ENCODE results near the gene GET3.

DNA sequence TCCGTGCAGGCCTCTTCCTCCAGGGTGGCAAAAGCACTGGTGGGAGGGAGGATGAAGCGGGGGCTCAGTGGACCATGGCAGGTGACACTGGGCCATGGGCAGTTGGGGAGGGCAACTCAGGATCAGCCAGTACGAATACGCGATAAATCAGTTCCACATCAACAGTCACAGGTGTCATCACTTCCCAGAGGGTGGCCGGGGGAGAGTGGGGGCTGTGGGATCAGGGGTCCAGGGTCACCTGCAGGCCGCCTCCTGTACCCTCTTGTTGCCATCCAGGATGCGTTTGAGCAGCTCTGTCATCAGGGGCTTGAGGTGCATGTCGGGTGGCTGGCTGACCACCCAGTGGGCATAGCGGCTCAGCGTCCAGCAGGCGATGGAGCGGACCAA, 31.0 kb upstream of the GET3 start:
- TF ChIP-seq, protein P1, sequence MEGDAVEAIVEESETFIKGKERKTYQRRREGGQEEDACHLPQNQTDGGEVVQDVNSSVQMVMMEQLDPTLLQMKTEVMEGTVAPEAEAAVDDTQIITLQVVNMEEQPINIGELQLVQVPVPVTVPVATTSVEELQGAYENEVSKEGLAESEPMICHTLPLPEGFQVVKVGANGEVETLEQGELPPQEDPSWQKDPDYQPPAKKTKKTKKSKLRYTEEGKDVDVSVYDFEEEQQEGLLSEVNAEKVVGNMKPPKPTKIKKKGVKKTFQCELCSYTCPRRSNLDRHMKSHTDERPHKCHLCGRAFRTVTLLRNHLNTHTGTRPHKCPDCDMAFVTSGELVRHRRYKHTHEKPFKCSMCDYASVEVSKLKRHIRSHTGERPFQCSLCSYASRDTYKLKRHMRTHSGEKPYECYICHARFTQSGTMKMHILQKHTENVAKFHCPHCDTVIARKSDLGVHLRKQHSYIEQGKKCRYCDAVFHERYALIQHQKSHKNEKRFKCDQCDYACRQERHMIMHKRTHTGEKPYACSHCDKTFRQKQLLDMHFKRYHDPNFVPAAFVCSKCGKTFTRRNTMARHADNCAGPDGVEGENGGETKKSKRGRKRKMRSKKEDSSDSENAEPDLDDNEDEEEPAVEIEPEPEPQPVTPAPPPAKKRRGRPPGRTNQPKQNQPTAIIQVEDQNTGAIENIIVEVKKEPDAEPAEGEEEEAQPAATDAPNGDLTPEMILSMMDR (IDR thresholded peaks at IDR 0.05): no peak
- TF ChIP-seq POLR2A (IDR thresholded peaks at IDR 0.05): no peak
